T-helper 2 cell (primary cell): ENCODE results near the gene KPNA2.
"Not testable (repeated sequence)": the region's sequence is repeated elsewhere in the genome, so short reads cannot be mapped to it uniquely, and the experiment has no call there.

Experiments
- DNase-seq, 5 experiments: peaks; one replicate each; pipeline versions ENCODE4 v3.0.0 to v3.0.0-alpha.2; 2012 to 2022

KPNA2 gene

DNA sequence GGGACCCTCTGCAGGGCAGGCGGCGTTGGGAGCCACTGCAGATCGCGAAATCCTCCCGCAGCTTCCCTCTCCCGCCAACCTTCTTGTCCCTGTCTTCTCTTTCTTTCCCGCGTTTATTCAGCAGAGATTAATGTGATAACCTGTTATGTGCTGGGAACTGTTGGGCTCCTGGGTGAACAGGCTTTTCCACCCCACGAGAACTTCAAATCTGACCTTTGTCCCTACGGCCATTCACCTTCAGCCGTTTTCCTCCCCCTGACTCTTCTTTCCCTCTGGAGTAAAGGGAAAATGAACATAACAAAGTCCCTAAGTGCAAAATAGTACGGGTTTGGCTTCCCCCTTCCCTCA lies 15.2 kb upstream of the KPNA2 start:
- DNase-seq: no peak

- DNase-seq: not testable (repeated sequence)
These were observed 14.7 kb upstream of the KPNA2 start for GRCh38 chr17:68020791-68021190.

- DNase-seq: no peak
These were observed 13.6 kb upstream of the KPNA2 start for GRCh38 chr17:68021963-68022362.

DNA sequence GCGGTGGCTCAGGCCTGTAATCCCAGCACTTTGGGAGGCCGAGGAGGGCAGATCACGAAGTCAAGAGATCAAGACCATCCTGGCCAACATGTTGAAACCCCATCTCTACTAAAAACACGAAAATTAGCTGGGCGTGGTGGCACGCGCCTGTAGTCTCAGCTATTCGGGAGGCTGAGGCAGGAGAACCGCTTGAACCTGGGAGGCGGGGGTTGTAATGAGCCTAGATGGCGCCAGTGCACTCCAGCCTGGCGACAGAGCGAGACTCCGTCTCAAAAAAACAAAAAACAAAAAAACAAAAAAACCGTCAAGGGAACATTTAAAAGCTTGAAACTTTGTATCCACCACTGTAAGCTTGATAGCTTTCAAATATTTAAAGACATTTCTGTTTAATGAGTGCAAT lies 13.0 kb upstream of the KPNA2 start:
- not testable (repeated sequence) for DNase-seq

DNA sequence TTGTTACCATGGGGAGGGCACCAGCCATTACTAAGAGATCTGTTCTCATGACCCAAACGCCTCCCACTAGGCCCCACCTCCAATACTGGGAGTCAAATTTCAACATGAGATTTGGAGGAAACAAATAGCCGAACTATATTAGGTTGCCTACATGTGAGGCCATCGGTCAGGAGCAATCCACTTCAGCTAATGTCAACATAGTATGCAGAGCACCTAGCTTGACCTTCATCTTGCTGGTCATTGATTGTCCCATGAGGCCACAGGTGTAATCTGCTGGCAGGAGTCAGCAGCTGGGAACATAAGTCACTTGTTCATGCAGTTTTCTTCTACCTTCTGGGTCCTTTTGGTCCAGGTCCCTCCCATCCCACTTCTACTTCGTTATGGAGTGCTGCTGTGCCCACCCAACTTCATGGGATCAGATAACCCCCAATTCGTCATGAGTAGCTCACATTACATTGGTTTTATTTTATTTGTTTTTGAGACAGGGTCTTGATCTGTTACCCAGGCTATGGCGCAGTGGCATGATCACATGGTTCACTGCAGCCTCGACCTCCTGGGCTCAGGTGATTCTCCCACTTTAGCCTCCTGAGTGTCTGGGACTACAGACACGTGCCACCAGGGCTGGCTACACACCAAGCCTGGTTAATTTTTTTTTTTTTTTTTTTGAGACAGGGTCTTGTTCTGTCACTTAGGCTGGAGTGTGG lies 5.9 kb upstream of the KPNA2 start:
- no peak for DNase-seq

- DNase-seq: no peak
These were observed 1.7 kb upstream of the KPNA2 start for GRCh38 chr17:68033636-68034451.

DNA sequence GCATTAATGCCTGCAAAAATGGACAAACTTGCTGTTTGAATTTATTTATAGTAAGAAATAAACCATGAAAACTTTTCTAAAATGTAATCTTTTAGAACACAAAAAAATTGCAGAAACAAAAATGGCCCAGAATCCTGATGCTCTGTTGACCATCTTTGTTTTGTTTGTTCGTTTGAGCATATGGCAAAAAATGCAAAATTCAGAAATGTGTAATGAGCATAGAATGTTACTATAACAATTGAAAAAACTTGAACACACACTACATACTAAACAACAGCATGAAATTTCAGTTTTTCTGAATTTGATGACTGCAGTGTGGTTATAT lies 1.1 kb upstream of the KPNA2 start:
- no peak for DNase-seq

DNA sequence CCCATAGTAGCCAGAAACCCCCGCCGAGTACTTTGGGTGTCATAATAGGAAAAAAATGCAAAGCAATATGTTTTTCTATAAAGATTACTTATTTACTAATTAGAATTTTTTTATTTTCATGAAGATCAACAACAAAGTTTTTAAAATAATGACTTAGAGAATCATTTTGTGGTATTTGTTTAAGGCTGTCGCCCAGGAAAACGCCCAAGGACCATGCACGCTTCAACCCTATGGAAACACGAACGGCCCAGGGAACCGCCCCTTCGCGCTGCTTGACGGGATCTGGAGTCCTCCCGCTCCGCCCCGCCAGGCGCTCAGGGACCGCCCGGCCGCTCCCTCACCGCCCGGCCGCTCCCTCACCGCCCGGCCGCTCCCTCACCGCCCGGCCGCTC lies 408 bp upstream of the KPNA2 start:
- DNase-seq: peak in 3 of 5 experiments; percentile 80 to 88 (median 86)

GRCh38 chr17:68036304-68037147 lies 991 bp downstream of the KPNA2 start:
- DNase-seq: no peak

DNA sequence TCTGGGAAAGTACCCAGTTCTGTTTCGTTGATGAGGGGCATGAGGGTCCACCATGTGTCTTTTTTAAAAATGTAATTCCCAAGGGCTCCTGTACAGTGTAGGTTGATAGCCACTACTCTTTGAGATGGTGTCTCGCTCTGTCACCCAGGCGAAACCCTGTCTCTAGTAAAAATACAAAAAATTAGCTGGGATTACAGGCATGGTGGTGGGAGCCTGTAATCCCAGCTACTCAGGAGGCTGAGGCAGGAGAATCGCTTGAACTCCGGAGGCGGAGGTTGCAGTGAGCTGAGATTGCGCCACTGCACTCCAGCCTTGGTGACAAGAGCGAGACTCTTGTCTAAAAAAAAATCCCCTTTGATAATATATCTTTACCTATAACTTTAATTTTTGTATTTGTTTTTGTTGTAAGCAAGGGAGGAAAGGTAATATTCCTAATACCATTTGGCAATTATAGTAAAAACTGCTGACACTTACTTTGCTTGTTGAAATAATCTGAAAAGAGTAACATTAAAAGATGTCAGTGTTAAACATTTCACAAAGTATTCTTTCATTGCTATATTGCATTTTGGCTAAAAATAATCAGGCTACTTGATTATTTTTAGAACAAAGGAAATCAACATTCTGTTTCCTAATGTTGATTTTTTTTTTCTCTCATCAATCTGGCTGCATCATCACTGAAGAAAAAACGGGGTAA lies 11.8 kb downstream of the KPNA2 start:
- DNase-seq: no peak

DNA sequence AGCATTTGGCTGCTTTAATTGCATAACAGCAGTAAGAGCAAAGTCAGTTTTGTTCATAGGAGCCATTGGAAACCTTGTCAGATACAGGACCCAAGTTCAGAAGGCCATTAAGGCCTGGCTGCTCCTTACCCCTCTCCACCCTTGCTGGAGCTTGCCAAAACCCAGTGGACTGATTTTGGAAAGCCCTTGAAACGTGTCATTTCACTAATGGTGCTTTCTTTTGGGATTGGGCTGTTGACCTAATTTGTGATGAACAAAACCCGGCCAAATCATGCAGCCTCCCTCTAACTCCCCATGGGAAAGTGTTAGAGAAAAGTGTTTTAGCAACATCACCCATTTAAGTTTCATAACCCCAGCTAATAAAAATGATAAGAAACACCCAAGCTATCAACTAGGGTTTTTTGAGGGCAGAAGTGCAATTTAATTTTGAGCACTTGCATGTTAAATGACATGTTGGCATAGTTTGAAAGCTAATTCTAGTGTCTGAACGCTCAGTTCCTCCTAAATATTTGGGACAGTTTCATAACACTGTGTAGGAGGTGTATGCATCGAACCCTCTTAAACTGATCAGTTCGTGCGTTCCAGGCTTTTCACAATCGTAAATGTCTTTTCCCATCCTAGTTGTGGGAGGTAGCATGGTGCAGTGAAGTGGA lies 12.5 kb downstream of the KPNA2 start:
- not testable (repeated sequence) for DNase-seq

DNA sequence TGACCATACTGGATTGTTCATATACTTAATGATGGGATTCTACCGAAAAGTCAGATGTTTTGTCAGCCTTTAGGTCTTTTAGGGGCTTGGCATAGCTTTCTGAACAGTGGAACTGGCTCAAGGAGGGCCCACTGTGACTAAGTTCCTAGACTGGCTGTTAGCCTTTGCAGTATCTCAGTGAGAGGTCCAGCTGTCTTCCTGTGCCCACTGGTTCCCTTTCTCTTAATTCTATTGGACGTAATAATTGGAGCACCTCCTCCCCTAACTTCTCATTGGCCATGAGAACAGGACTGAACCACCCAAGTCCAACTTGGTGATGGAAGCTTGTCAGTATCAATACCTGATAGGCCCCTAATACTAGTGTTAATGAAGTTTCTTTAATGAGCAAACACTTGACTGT lies 13.5 kb downstream of the KPNA2 start:
- DNase-seq: no peak

GRCh38 chr17:68049812-68050437 lies 14.4 kb downstream of the KPNA2 start:
- not testable (repeated sequence) for DNase-seq

DNA sequence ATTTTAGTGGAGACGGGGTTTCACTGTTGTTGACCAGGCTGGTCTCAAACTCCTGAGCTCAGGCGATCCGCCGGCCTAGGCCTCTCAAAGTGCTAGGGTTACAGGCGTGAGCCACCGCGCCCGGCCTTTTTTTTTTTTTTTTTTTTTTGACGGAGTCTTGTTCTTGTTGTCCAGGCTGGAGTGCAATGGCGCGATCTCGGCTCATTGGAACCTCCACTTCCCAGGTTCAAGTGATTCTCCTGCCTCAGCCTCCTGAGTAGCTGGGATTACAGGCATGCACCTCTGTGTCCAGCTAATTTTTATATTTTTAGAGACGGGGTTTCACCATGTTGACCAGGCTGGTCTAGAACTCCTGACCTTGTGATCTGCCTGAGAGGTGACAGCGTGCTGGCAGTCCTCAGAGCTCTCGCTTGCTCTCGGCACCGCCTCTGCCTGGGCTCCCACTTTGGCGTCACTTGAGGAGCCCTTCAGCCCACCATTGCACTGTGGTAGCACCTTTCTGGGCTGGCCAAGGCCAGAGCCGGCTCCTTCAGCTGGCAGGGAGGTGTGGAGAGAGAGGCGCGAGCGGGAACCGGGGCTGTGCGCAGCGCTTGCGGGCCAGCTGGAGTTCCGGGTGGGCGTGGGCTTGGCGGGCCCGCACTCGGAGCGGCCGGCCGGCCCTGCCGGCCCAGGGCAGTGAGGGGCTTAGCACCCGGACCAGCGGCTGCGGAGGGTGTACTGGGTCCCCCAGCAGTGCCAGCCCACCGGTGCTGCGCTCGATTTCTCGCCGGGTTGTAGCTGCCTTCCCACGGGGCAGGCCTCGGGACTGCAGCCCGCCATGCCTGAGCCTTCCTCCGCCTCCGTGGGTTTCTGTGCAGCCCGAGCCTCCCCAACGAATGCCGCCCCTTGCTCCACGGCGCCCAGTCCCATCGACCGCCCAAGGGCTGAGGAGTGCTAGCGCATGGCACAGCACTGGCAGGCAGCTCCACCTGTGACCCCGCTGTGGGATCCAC lies 16.1 kb downstream of the KPNA2 start:
- DNase-seq: not testable (repeated sequence)

DNA sequence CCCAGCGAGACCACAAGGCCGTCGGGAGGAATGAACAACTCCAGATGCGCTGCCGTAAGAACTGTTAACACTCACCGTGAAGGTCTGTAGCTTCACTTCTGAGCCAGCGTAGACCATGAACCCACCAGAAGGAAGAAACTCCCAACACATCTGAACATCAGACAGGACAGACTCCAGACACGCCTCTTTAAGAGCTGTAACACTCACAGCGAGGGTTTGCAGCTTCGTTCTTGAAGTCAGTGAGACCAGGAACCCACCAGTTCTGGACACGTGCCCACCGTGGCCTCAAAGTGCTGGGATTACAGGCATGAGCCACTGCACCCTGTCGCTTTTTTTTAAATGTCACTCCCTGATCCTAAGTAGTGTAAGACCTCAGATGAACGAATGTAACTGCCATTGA lies 17.3 kb downstream of the KPNA2 start:
- DNase-seq: no peak

- DNase-seq: no peak
These were observed 17.9 kb downstream of the KPNA2 start for GRCh38 chr17:68053231-68054013.

GRCh38 chr17:68054296-68054900 lies 18.9 kb downstream of the KPNA2 start:
- DNase-seq: no peak

GRCh38 chr17:68057531-68057952 lies 22.0 kb downstream of the KPNA2 start:
- peak in 3 of 5 experiments; percentile 23 to 62 (median 24) for DNase-seq

GRCh38 chr17:68060336-68060735 lies 24.8 kb downstream of the KPNA2 start:
- DNase-seq: no peak
